Middle frontal gyrus (tissue), 1 donor: ENCODE results near the gene OR4A47.
"Not testable (repeated sequence)": the region's sequence is repeated elsewhere in the genome, so short reads cannot be mapped to it uniquely, and the experiment has no call there.

Experiments used
- DNase-seq: peaks from one replicate; pipeline ENCODE4 v3.0.0-alpha.2; 2015; ENCODE audit warnings: low spot score; ENCODE audit errors: extremely low spot score

The OR4A47 gene, protein sequence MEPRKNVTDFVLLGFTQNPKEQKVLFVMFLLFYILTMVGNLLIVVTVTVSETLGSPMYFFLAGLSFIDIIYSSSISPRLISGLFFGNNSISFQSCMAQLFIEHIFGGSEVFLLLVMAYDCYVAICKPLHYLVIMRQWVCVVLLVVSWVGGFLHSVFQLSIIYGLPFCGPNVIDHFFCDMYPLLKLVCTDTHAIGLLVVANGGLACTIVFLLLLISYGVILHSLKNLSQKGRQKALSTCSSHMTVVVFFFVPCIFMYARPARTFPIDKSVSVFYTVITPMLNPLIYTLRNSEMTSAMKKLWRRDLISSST

DNA sequence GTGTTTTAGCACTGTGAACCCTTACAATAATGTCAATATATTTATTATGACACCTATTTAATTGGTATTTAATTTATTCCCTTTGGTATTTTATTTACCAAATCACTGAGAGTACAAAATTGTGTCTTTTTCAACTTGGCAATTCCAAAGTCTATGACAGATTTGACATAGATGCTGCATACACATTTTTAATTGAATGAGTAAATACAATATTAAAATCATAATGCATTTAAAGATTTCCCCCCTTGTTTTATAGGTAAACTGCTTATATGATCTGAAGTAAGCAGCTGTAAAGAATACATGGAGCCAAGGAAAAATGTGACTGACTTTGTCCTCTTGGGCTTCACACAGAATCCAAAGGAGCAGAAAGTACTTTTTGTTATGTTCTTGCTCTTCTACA is at the start of gene OR4A47:
OR4A47 (plus strand) TSS at position 301 of the 400 bp plus-strand sequence; CDS start at position 301, 0 bp downstream.
- DNase-seq: not testable (repeated sequence)

GRCh38 chr11:48455909-48456308 is 32.7 kb upstream of the OR4A47 start:
- not testable (repeated sequence) for DNase-seq

- DNase-seq: not testable (repeated sequence)
These were observed 14.6 kb upstream of the OR4A47 start for GRCh38 chr11:48473966-48474365.

DNA sequence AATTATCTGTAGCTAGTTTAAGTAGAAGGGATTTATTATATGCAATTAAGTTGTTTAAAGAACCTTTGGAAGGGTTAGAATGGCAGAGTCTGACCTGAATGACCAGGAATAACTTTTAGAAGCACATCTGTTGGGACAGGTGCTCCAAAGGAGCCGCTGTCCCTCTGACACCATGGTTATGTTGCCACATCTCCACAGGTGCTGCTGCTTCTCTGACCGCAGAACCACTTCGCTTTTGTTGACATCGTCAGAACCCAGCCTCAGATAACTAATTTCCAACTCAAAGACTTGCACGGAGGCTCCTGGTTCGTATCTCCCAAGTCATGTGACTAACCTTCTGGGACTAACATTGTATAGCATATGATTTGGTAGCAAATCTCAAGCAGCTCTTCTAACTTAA is 13.9 kb upstream of the OR4A47 start:
- DNase-seq: not testable (repeated sequence)

DNA sequence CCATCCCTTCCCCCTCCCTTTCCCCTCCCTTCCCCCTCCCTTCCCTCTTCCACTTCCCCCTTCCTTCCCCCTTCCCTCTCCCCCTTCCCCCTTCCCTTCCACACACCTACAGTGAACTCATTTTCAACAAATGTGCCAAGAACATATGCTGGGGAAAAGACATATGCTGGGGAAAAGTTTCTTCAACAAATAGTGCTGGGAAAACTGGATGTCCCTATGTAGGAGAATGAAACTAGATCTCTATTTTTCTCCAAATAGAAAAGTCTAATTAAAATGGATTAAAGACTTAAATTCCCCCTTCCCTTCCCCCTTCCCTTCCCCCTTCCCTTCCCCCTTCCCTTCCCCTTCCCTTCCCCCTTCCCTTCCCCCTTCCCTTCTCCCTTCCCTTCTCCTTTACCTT is 17.6 kb downstream of the OR4A47 start:
- DNase-seq: not testable (repeated sequence)

DNA sequence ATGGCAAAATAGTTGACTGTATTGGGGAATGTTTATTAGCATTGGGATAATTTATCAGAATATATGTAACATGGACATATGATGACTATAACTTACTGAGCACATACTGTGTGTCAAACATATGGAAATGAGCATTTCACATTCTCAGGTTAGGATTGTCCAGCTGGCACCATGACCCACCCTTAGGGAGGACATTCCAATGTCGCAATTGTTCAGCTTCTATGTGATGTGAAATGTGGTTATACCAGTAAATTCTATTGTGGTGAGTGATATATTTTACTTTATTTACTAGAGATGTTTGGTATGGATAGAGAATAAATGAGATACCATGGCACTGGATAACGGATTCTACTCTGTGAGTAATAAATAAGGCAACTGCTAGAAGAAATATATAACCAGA is 50.4 kb downstream of the OR4A47 start:
- no peak for DNase-seq
